GM12801 (cell line): ENCODE data around the gene ATP8B1.

Experiments
- CTCF ChIP-seq: IDR thresholded peaks from one replicate; pipeline ENCODE4 v1.5.1; 2011; ENCODE audit warnings: control low read depth; ENCODE audit not compliant: insufficient read length; ENCODE audit errors: extremely low read depth

ATP8B1 gene

GRCh38 chr18:57705011-57705410 is 98.1 kb downstream of the ATP8B1 start:
- TF ChIP-seq CTCF = no peak

GRCh38 chr18:57698571-57699276 is 104.4 kb downstream of the ATP8B1 start:
- no peak for TF ChIP-seq CTCF

GRCh38 chr18:57697426-57697825 is 105.7 kb downstream of the ATP8B1 start:
- TF ChIP-seq CTCF = no peak

- no peak for TF ChIP-seq CTCF
Measured at GRCh38 chr18:57696271-57696670, 106.8 kb downstream of the ATP8B1 start.

- no peak for TF ChIP-seq CTCF
Measured at GRCh38 chr18:57691363-57691762, 111.8 kb downstream of the ATP8B1 start.

GRCh38 chr18:57687970-57688369 is 115.1 kb downstream of the ATP8B1 start:
- TF ChIP-seq CTCF = no peak

GRCh38 chr18:57683470-57683869 is 119.6 kb downstream of the ATP8B1 start:
- no peak for TF ChIP-seq CTCF
